Peyer's patch (tissue), 4 donors: ENCODE results near the gene ZNF582. TPM values are rescaled to one million over a fixed set of nuclear protein-coding genes. Genes with fewer than 3 reads are reported as not detected.
A peak's percentile ranks its signal among the peaks of the same experiment; 100 is the strongest.

ENCODE experiments used
- DNase-seq, 3 donors: peaks; one replicate each; pipeline ENCODE4 v3.0.0-alpha.2; 2017 to 2019
- H3K27ac ChIP-seq, 4 donors: fragments of 200-600 bp; sonication (generic); one replicate each; pipeline ENCODE4 v1.5.1; 2016 to 2019
- H3K27me3 ChIP-seq, 2 donors: fragments of 200-600 bp; sonication (generic); one replicate each; pipeline ENCODE4 v1.5.1; 2019
- H3K36me3 ChIP-seq, 3 donors: fragments of 200-600 bp; sonication (generic); one replicate each; pipeline ENCODE4 v1.5.1; 2016 to 2019
- H3K4me1 ChIP-seq, 4 donors: fragments of 200-600 bp; sonication (generic); one replicate each; pipeline ENCODE4 v1.5.1; 2016 to 2019
- H3K4me3 ChIP-seq, 4 donors: fragments of 200-600 bp; sonication (generic); 1 replicate in 3 of 4; 2 replicates in 1 of 4; pipeline ENCODE4 v1.5.1; 2016 to 2019; ENCODE audit warnings: mild to moderate bottlenecking in 1 of 4
- H3K9me3 ChIP-seq, 4 donors: fragments of 200-600 bp; sonication (generic); one replicate each; pipeline ENCODE4 v1.5.1; 2016 to 2019; ENCODE audit warnings: mild to moderate bottlenecking in 1 of 4
- POLR2A ChIP-seq, 2 donors: fragments of 450-650 bp; IDR thresholded peaks; one replicate each; pipeline ENCODE4 v1.5.1; 2017; ENCODE audit warnings: antibody characterized with exemption in 2 of 2, mild to moderate bottlenecking in 2 of 2, moderate library complexity in 2 of 2
- total RNA-seq, 4 donors: library from RNA; depleted of rRNA; stranded (reverse); fragments of >200 nt; gene quantifications; one replicate each; pipeline ENCODE4 v1.1.0, GENCODE V29; 2016
- TF ChIP-seq, protein P1 (sequence below), 6 experiments: fragments of 450-650 bp in 4 of 6; fragments of 200-600 bp in 2 of 6; sonication (generic) in 1 of 6; IDR thresholded peaks; one replicate each; pipeline ENCODE4 v1.5.1; 2017 to 2019; ENCODE audit warnings: antibody characterized with exemption in 6 of 6, mild to moderate bottlenecking in 3 of 6, moderate library complexity in 1 of 6

Gene ZNF582
- 10 to 100 TPM in 1 of 4 donors, 1 to 10 TPM in 3; 1.9 to 10.7 (median 3.0) TPM for total RNA-seq

DNA sequence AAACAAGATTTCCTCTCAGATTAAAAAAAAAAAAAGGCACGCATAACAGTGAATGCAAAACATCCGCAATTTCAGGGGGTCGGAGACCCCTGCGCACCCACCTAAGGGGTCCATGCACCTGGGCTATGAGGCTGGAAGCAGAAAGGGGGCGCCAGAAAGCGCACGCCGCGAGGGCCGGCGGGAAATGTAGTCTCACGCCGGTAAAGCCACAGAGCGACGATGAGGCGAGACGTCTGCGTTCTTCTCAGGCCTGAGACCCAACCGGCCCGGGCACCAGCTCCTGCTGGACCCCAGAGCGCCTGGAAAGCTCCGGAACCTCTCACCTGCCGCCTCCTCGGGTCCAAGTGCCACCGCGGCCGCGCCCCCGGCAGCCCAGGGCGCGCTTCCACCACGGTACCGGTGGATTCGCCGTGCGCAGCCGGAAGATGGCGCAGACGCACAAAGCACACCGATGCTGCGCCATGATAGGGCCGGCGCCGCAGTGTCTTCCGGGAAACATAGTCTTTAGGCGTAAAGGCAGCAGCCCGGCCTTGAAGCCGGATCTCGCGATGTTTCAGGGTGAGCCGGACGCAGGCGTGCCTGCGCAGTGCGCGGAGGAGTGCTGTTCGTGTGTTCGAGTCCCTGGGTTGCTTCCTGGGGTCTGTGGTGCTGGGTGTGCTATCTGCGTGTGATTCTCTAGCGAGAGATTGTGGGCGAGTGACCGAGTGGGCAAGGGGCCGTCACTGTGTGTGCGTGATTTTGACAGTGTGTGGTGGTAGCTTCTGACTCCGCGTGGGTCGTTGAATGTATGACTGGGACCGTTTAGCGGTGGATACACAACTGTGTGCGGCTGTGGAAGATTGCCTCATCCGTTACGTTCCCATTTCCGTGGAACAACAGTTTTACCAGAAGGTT, at the start of gene ZNF582:
Gene ZNF582 (minus strand): TSS at position 416 of the 894 bp plus-strand sequence. CDS start 1,782 bp downstream, outside the sequence.
- Histone ChIP-seq H3K27me3 (no peaks in the 10 kb centered on the region), H3K9me3 (peaks cover 0 to 15% (median 2%) of the 10 kb centered on the region in 4 donors), H3K4me3 (peak within 1 kb of the TSS; percentile 61 to 76 (median 62)), H3K27ac (peak within 1 kb of the TSS; percentile 86 to 93 (median 90)), H3K4me1 (no peaks in the 10 kb centered on the region), H3K36me3 (peaks cover 0 to 22% (median 0%) of the 10 kb centered on the region in 3 donors)
- TF ChIP-seq, protein P1, sequence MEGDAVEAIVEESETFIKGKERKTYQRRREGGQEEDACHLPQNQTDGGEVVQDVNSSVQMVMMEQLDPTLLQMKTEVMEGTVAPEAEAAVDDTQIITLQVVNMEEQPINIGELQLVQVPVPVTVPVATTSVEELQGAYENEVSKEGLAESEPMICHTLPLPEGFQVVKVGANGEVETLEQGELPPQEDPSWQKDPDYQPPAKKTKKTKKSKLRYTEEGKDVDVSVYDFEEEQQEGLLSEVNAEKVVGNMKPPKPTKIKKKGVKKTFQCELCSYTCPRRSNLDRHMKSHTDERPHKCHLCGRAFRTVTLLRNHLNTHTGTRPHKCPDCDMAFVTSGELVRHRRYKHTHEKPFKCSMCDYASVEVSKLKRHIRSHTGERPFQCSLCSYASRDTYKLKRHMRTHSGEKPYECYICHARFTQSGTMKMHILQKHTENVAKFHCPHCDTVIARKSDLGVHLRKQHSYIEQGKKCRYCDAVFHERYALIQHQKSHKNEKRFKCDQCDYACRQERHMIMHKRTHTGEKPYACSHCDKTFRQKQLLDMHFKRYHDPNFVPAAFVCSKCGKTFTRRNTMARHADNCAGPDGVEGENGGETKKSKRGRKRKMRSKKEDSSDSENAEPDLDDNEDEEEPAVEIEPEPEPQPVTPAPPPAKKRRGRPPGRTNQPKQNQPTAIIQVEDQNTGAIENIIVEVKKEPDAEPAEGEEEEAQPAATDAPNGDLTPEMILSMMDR (IDR thresholded peaks at IDR 0.05) = peak; percentile 37 to 56 (median 48)
- TF ChIP-seq POLR2A (IDR thresholded peaks at IDR 0.05) = no peak
- DNase-seq = peak; percentile 89 to 97 (median 95)

DNA sequence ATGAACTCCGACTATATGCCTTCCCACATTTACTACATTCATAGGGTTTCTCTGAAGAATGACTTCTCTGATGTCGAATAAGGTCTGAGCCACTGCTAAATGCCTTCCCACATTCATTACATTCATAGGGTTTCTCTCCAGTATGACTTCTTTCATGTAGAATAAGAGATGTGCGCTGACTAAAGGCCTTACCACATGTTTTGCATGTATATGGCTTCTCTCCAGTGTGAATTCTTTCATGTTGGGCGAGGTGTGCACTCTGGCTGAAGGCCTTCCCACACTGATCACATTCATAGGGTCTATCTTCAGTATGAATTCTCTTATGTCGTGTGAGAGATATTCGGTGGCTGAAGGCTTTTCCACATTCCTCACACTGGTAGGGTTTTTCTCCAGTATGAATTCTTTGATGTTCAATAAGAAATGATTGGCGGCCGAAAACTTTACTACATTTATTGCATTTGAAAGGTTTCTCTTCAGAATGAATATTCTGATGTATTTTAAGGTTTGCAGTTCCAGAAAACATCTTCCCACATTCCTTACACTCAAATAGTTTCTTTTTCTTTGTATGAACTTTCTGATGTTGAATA, 48.0 kb upstream of the ZNF582 start:
- peaks cover 0 to 83% (median 12%) of the 10 kb centered on the region in 4 donors for H3K9me3 ChIP-seq

DNA sequence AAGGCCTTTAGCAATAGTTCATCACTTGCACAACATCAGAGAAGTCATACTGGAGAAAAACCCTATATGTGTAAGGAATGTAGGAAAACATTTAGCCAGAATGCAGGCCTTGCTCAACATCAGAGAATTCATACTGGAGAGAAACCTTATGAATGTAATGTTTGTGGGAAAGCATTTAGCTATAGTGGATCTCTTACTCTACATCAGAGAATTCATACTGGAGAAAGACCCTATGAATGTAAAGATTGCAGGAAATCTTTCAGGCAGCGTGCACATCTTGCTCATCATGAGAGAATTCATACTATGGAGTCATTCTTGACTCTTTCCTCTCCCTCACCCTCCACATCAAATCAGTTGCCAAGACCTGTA, 30.6 kb upstream of the ZNF582 start:
- H3K4me3 ChIP-seq = no peak overlapping the region
- H3K27me3 ChIP-seq = no peaks in the 10 kb centered on the region
- DNase-seq = no peak
- TF ChIP-seq POLR2A (IDR thresholded peaks at IDR 0.05) = no peak
- TF ChIP-seq, protein P1 (IDR thresholded peaks at IDR 0.05) = no peak
- H3K4me1 ChIP-seq = no peaks in the 10 kb centered on the region
- peaks cover 0 to 100% (median 35%) of the 10 kb centered on the region in 4 donors for H3K9me3 ChIP-seq
- no peak overlapping the region for H3K27ac ChIP-seq
- H3K36me3 ChIP-seq = peaks cover 0 to 40% (median 0%) of the 10 kb centered on the region in 3 donors

More for the DNA sequence above, 48.0 kb upstream of the ZNF582 start:
- H3K4me3 ChIP-seq = no peak overlapping the region
- H3K36me3 ChIP-seq = no peaks in the 10 kb centered on the region
- TF ChIP-seq, protein P1 (IDR thresholded peaks at IDR 0.05) = no peak
- TF ChIP-seq POLR2A (IDR thresholded peaks at IDR 0.05) = no peak
- no peak overlapping the region for H3K27ac ChIP-seq
- H3K27me3 ChIP-seq = no peaks in the 10 kb centered on the region
- H3K4me1 ChIP-seq = no peaks in the 10 kb centered on the region
- no peak for DNase-seq

DNA sequence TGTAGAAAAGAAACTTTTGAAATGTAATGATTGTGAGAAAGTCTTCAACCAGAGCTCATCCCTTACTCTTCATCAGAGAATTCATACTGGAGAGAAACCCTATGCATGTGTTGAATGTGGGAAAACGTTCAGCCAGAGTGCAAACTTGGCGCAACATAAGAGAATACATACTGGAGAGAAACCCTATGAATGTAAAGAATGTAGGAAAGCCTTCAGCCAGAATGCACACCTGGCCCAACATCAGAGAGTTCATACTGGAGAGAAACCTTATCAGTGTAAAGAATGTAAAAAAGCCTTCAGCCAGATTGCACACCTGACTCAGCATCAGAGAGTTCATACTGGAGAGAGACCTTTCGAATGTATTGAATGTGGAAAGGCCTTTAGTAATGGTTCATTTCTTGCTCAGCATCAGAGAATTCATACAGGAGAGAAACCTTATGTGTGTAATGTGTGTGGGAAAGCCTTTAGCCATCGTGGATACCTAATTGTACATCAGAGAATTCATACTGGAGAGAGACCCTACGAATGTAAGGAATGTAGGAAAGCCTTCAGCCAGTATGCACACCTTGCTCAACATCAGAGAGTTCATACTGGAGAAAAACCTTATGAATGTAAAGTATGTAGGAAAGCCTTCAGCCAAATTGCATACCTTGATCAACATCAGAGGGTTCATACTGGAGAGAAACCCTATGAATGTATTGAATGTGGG, 30.1 kb upstream of the ZNF582 start:
- Histone ChIP-seq H3K9me3 (peaks cover 0 to 100% (median 35%) of the 10 kb centered on the region in 4 donors), H3K27ac (no peak overlapping the region), H3K27me3 (no peaks in the 10 kb centered on the region), H3K4me3 (no peak overlapping the region), H3K36me3 (peaks cover 0 to 42% (median 0%) of the 10 kb centered on the region in 3 donors), H3K4me1 (no peaks in the 10 kb centered on the region)
- TF ChIP-seq, protein P1 (IDR thresholded peaks at IDR 0.05) = no peak
- no peak for TF ChIP-seq POLR2A (IDR thresholded peaks at IDR 0.05)
- DNase-seq = no peak

DNA sequence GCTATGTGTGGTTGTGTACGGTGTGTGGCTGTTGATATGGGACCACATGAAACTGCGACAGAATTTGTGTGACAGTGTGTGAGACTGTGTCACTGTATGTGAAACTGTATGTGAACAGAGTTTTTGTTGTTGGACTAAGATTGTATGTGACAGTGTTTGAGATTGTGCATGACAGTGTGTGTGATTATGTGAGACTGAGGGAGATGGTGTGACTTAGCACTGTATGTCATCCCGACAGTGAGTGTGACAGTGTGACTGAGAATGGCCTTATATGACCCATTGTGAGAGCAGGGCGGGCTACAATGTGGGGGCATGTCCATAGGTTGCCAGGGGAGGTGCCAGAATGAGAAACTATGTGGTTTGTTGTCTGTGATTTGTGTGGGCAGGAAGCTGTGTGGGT, 11.7 kb upstream of the ZNF582 start:
- Histone ChIP-seq H3K36me3 (peaks cover 0 to 32% (median 0%) of the 10 kb centered on the region in 3 donors), H3K4me1 (peaks cover 0 to 8% (median 2%) of the 10 kb centered on the region in 4 donors), H3K4me3 (peak overlapping the region in 2 of 4 donors; percentile 85 to 96), H3K27ac (no peak overlapping the region), H3K9me3 (peaks cover 0 to 56% (median 0%) of the 10 kb centered on the region in 4 donors), H3K27me3 (no peaks in the 10 kb centered on the region)
- DNase-seq = no peak
- TF ChIP-seq, protein P1 (IDR thresholded peaks at IDR 0.05) = no peak
- TF ChIP-seq POLR2A (IDR thresholded peaks at IDR 0.05) = no peak
